Left renal cortex interstitium (tissue), 4 donors: ENCODE measurements around the gene UCKL1. TPM values are rescaled to one million over a fixed set of nuclear protein-coding genes. Genes with fewer than 3 reads are reported as not detected.
"Not testable (repeated sequence)": the region's sequence is repeated elsewhere in the genome, so short reads cannot be mapped to it uniquely, and the experiment has no call there.

Experiments used
- DNase-seq, 4 donors: peaks; one replicate each; pipeline ENCODE4 v3.0.0-alpha.2; 2013; ENCODE audit warnings: low read depth in 4 of 4, low spot score in 2 of 4, missing footprints in 1 of 4
- polyA plus RNA-seq, 4 donors: library from polyadenylated mRNA; unstranded; fragments of 120-200 nt; gene quantifications; one replicate each; pipeline ENCODE4 v1.2.1, GENCODE V29; 2013; ENCODE audit not compliant: insufficient read length in 4 of 4

Gene UCKL1
- polyA plus RNA-seq, 4 donors: 36.6 to 76.7 (median 57.0) TPM

GRCh38 chr20:63960654-63961621 lies 4.7 kb upstream of the UCKL1 start:
- DNase-seq: not testable (repeated sequence)

- no peak for DNase-seq
Observed at GRCh38 chr20:63959699-63960075, 3.5 kb upstream of the UCKL1 start.

- DNase-seq: no peak
Observed at GRCh38 chr20:63958964-63959698, 2.9 kb upstream of the UCKL1 start.

DNA sequence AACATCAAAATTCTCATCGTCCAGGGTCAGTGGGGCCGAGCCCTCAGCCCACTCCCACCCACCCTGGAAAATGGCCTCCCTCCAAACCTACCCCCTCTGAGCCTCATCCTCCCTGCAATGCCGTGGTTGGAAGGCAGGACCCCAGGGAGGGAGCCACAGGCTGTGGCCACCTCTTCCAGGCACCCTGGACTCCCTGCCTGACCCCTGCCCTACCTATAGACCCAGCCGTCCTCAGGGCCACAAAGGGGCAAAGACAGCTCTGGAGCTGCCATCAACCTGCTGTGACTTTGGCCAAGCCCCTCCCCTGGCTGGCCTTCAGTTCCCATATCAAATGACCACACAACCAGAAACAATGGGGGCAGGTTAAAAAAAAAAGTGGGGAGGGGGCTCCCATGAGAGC lies 2.3 kb upstream of the UCKL1 start:
- no peak for DNase-seq

DNA sequence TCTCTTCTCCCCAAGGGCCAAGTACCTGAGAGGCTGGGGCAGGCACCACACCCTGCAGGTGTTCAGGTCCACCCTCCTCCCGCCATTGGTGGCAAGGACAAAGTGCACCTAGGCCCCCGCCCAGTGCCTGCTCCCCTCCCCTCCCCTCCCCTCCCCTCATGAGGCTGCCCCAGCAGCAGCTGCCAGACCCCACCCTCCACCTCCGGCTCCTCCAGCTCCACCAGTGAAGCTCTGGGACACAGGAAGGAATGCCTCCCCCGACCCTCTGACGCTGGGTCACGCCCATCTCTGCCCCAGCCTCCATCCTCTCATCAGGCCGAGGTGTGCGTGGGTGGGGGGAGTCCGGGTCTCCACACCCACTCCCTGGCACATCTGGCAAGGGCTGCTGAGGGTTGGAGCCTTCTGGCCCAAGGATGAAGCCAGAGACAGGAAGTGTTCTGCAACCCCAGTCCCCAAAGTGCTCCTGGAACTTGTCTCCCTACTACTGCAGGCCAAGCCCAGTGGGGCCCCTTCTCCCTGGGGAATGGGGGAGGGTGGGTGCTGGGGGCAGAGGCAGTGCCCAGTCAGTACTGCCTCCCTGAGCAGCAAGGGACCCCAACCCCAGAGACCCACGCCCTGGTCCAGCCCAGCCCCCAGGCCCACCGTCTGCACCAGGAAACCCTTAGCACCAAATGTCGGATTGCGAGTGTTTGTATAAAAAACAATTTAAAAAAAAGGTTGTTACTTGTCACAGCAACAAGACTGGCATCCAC lies 1.6 kb upstream of the UCKL1 start:
- no peak for DNase-seq

- no peak for DNase-seq
Observed at GRCh38 chr20:63957004-63957689, 931 bp upstream of the UCKL1 start.

DNA sequence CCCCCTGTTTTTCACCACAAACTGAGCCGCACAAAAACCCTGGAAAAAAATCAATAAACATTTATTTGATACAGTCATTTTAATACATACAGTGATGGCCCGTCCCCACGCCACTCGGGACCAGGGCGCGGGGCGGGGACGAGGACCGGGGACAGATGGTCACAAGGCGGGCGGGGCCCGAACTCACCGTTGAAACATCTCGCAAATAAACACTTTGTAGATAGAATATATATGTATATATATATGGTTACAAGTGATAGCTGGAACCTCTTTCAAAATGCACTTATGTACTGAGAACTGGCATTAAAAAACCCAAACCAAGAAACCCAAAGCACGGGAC lies 418 bp upstream of the UCKL1 start:
- no peak for DNase-seq

- DNase-seq: no peak
Observed at GRCh38 chr20:63955281-63955826, 862 bp downstream of the UCKL1 start.

- no peak for DNase-seq
Observed at GRCh38 chr20:63953764-63954429, 2.3 kb downstream of the UCKL1 start.

GRCh38 chr20:63952769-63953168 lies 3.4 kb downstream of the UCKL1 start:
- DNase-seq: no peak

DNA sequence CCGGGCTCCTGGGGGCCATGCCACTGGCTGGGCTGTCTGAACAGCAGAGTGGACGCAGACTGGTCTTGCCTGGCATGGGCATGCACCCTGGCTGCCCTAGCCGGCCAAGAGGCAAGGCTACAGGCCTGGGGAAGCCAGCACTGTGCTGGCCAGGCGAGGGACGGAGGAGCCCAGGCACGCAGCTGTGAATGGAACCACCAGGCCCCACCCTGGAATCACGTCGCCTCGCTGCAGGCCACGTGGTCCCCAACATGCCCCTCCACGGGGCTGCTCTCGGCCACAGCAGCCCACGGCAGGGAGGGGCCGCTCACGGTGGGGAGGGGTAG lies 4.0 kb downstream of the UCKL1 start:
- no peak for DNase-seq

DNA sequence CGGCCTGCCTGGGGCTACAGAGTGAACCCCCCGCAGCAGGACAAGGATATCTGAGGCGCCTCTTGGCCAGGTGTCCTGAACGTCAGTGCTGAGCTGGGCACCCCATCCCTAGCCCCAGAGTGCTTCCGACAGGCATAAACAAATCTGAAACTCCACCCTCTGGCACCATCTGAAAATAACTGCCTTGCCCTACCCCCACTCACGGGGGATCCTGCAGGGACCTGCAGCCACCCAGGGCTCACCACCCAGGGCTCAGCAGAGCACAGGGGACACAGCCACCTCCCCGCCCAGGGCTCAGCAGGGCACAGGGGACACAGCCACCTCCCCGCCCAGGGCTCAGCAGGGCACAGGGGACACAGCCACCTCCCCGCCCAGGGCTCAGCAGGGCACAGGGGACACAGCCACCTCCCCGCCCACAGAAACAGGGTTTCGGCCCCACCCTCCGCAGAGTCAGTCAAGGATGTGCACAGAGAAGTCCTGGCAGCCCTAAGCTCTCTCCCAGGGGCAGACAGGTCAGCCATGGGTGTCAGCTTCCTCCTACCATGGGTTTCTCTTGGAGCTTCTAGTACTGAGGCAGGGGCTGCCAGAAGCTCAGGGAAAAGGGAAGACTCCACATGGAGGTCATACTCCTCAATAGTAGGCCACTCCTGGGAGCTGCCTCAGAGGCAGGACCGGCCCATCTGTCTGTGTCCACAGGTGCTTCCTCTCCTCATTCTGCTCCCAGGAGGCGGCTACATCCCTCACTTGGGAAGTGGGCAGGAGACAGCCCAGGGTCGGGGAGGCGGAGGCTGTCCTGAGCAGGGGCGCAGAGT lies 4.6 kb downstream of the UCKL1 start:
- DNase-seq: no peak

GRCh38 chr20:63950701-63951397 lies 5.4 kb downstream of the UCKL1 start:
- DNase-seq: no peak

DNA sequence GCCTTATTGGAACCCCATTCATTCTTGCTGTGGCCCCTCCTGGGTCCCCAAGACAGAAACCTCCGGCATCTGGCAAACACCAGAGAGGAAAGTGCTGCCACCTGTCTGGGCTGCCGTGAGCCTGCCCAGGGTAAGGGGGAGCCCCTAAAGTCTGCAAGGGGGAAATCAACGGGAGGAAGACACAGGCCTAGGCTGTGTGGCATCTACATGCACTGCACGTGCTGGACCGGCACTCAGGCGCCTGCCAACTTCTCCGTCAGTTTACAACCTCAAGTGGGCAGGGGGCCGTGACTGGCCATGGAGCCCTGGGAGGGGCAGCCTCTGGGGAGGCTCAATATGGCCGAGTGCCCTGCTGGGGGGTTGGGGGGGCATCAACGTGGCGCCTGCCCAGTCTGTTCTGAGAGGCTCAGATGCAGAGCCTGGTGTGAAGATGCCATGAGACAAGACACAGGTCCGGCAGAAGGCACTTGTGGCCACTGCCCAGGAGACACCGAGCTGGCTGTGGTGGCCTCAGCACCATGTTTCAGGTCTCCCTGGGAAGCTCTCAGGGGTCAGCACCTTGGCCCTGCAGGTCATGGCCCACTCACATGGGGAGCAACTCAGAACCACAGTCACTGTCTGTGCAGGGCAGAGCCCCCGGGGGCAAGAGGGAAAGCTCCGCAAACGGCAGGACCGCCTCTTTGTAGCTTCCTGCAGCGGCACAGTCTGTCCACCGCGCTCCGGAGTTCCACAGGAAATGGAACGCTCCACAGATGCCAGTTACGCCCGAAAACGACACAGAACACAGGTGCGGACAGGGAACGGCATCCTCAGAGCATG lies 8.4 kb downstream of the UCKL1 start:
- no peak for DNase-seq

DNA sequence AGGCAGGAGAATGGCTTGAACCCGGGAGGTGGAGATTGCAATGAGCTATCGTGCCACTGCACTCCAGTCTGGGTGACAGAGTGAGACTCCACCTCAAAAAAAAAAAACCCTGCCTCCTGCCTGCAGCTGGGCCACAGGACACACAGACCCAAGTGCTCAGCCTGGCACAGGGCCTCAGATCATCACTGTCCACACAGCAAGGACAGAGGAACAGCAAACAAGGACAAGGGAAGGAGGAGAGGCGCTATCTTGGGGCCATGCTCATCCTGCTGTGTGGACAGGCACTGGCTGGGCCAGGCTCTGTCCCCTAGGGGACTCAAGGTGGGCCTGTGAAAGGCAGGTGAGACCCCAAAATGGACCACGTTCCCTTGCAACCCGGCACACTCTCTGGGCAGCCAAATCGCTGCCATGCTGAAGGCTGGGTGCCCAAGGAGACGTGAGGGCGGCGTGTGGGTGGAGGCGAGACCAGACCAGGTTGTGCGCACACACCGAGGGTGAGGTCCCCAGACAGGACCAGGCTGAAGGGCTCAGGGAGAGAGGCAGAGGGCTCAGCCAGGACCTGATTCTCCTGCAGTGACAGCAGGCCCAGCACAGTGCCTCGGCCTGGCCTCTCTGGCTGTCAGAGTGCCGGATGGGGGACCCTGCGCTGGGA lies 9.1 kb downstream of the UCKL1 start:
- DNase-seq: no peak

GRCh38 chr20:63945921-63946920 lies 10.0 kb downstream of the UCKL1 start:
- DNase-seq: no peak
